Mesendoderm (in vitro differentiated cells): ENCODE results near the gene PRKN.

Experiments used
- DNase-seq: peaks from one replicate; pipeline ENCODE4 v3.0.0; 2013
- H2AK5ac ChIP-seq: 2 replicates; pipeline ENCODE4 v1.6.1; 2013; ENCODE audit warnings: low read length, inconsistent platforms
- H2BK120ac ChIP-seq: 2 replicates; pipeline ENCODE4 v1.6.1; 2013; ENCODE audit warnings: low read depth, mild to moderate bottlenecking, low read length, moderate library complexity, mixed read lengths
- H2BK15ac ChIP-seq: replicated peaks from 2 replicates; pipeline ENCODE4 v1.6.1; 2013; ENCODE audit warnings: low read depth, mild to moderate bottlenecking, moderate library complexity
- H2BK5ac ChIP-seq: 2 replicates; pipeline ENCODE4 v1.6.1; 2013; ENCODE audit warnings: low read length, inconsistent platforms
- H3K18ac ChIP-seq: 2 replicates; pipeline ENCODE4 v1.6.1; 2013; ENCODE audit warnings: mild to moderate bottlenecking, low read length, mixed read lengths
- H3K23ac ChIP-seq: one replicate; pipeline ENCODE4 v1.6.1; 2013; ENCODE audit warnings: low read length
- H3K27ac ChIP-seq: 2 replicates; pipeline ENCODE4 v1.5.1; 2013; ENCODE audit warnings: low read depth, mild to moderate bottlenecking, inconsistent platforms, low read length, moderate library complexity
- H3K27me3 ChIP-seq: 2 replicates; pipeline ENCODE4 v1.6.1; 2013; ENCODE audit warnings: low read length, control low read depth, mild to moderate bottlenecking, inconsistent platforms; ENCODE audit not compliant: insufficient read depth, poor library complexity
- H3K36me3 ChIP-seq: 2 replicates; pipeline ENCODE4 v1.6.1; 2013; ENCODE audit warnings: low read length, inconsistent platforms; ENCODE audit not compliant: control insufficient read depth, insufficient read depth
- H3K4ac ChIP-seq: one replicate; pipeline ENCODE4 v1.6.1; 2013; ENCODE audit warnings: low read depth, mild to moderate bottlenecking, low read length, moderate library complexity
- H3K4me1 ChIP-seq: 2 replicates; pipeline ENCODE4 v1.6.1; 2013; ENCODE audit warnings: low read depth, low read length, inconsistent platforms; ENCODE audit not compliant: control insufficient read depth
- H3K4me2 ChIP-seq: 2 replicates; pipeline ENCODE4 v1.6.1; 2013; ENCODE audit warnings: low read length
- H3K4me3 ChIP-seq: 2 replicates; pipeline ENCODE4 v1.5.1; 2013; ENCODE audit warnings: mild to moderate bottlenecking, low read length
- H3K56ac ChIP-seq: one replicate; pipeline ENCODE4 v1.6.1; 2013; ENCODE audit warnings: low read length
- H3K79me1 ChIP-seq: 2 replicates; pipeline ENCODE4 v1.6.1; 2013; ENCODE audit warnings: low read length, inconsistent platforms
- H3K79me2 ChIP-seq: 2 replicates; pipeline ENCODE4 v1.6.1; 2013; ENCODE audit warnings: mild to moderate bottlenecking, low read length; ENCODE audit not compliant: control insufficient read depth, insufficient read depth
- H3K9ac ChIP-seq: 2 replicates; pipeline ENCODE4 v1.6.1; 2013; ENCODE audit warnings: low read length, inconsistent platforms
- H4K5ac ChIP-seq: one replicate; pipeline ENCODE4 v1.6.1; 2013; ENCODE audit warnings: low read length
- H4K8ac ChIP-seq: one replicate; pipeline ENCODE4 v1.6.1; 2013; ENCODE audit warnings: low read depth, mild to moderate bottlenecking, control low read depth, low read length, moderate library complexity
- WGBS: extraction: QIAGEN DNeasy Blood & Tissue Kit; methylation state at CpG from one replicate; pipeline ENCODE4 v1.1.7; 2013; ENCODE audit warnings: low lambda C conversion rate, missing lambda C conversion rate; ENCODE audit not compliant: insufficient coverage; ENCODE audit errors: extremely low coverage; 5-methylcytosine and 5-hydroxymethylcytosine counted together

Gene PRKN

GRCh38 chr6:162615016-162615705 is 112.4 kb downstream of the PRKN start:
- Histone ChIP-seq H3K4me3 (no peak overlapping the region), H3K23ac (no peak overlapping the region), H4K5ac (no peak overlapping the region), H3K18ac (no peak overlapping the region), H4K8ac (no peak overlapping the region), H2BK120ac (no peak overlapping the region), H3K79me1 (no peaks in the 10 kb centered on the region), H3K9ac (no peak overlapping the region), H2BK5ac (no peak overlapping the region), H3K79me2 (no peaks in the 10 kb centered on the region), H3K27me3 (no peaks in the 10 kb centered on the region), H3K4me2 (no peak overlapping the region), H3K4me1 (no peaks in the 10 kb centered on the region), H2BK15ac (no peak overlapping the region), H3K36me3 (no peaks in the 10 kb centered on the region), H3K56ac (no peak overlapping the region), H3K27ac (no peak overlapping the region), H2AK5ac (no peak overlapping the region), H3K4ac (no peak overlapping the region)
- WGBS, result no CpG with 5 or more reads among the region's 2 CpGs
- DNase-seq, result no peak

DNA sequence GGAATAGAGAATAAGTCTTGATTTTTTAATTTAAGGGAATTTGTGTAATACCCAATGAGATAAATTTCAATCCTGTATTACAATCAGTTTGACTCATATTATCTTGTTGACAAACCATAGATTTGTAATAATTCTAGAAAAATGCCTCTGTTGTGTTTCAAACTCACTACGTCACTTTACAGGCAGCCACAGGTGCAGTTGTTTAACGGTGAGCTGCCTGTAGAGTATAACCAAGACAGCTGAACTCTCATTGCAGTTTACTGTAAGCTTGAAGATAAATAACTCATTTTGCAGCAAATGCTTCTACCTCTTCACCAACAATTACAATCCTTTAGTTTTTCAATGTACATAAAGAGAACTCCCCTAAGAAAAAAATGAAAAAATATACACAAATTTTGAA is 114.3 kb downstream of the PRKN start:
- Histone ChIP-seq H3K79me1 (no peaks in the 10 kb centered on the region), H3K23ac (no peak overlapping the region), H3K27me3 (no peaks in the 10 kb centered on the region), H3K27ac (no peak overlapping the region), H3K18ac (no peak overlapping the region), H2BK5ac (no peak overlapping the region), H4K5ac (no peak overlapping the region), H3K56ac (no peak overlapping the region), H3K9ac (no peak overlapping the region), H3K4me3 (no peak overlapping the region), H4K8ac (no peak overlapping the region), H3K36me3 (no peaks in the 10 kb centered on the region), H2BK15ac (no peak overlapping the region), H3K4ac (no peak overlapping the region), H2AK5ac (no peak overlapping the region), H3K4me1 (no peaks in the 10 kb centered on the region), H3K79me2 (no peaks in the 10 kb centered on the region), H2BK120ac (no peak overlapping the region), H3K4me2 (no peak overlapping the region)
- no CpG with 5 or more reads among the region's 2 CpGs for WGBS
- no peak for DNase-seq

DNA sequence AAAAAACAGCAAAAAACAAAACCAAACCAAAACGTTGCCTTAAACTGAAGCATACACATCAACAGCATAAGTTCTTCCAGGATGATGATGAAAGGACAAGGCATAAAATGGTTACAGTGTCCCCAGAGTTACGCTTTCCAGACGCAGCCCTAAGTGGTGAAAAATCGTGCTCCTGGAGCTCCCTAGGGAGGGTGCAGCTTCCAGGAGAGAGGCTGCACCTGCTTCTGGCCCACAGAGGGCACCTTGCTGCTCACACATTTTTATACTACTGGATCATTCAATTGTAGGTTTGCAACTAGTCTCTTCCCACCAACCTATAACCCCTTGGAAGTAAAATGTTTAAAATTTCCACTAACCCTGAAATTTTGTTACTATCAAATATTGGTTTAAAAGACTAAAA is 115.0 kb downstream of the PRKN start:
- no peak overlapping the region for H3K9ac ChIP-seq
- WGBS, result no CpG with 5 or more reads among the region's 4 CpGs
- H2AK5ac ChIP-seq, result no peak overlapping the region
- H3K27me3 ChIP-seq, result no peaks in the 10 kb centered on the region
- no peak overlapping the region for H3K27ac ChIP-seq
- no peak overlapping the region for H2BK15ac ChIP-seq
- H3K4me3 ChIP-seq, result no peak overlapping the region
- no peak overlapping the region for H3K23ac ChIP-seq
- no peak overlapping the region for H4K5ac ChIP-seq
- H3K79me1 ChIP-seq, result no peaks in the 10 kb centered on the region
- H3K4ac ChIP-seq, result no peak overlapping the region
- no peaks in the 10 kb centered on the region for H3K79me2 ChIP-seq
- no peaks in the 10 kb centered on the region for H3K4me1 ChIP-seq
- H2BK5ac ChIP-seq, result no peak overlapping the region
- no peaks in the 10 kb centered on the region for H3K36me3 ChIP-seq
- H3K56ac ChIP-seq, result no peak overlapping the region
- no peak overlapping the region for H4K8ac ChIP-seq
- DNase-seq, result no peak
- H3K18ac ChIP-seq, result no peak overlapping the region
- no peak overlapping the region for H3K4me2 ChIP-seq
- H2BK120ac ChIP-seq, result no peak overlapping the region

DNA sequence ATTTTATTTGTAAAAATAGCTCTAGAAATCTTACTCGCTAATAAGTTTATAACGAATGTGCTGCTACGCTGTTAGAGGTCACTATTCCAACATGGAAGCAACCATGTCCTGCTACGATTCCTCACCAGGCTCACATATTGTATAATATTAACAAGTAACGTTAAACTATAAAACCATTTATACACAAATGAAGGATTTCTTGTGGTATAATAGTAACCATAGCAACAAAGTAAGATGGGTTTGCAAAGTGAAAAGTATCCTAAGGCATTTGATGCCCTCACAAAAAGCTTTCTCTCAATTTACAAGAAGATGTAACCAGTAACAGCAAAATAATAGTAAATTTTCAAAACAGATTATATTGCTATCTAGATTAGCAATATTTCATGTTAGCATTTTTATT is 117.2 kb downstream of the PRKN start:
- H3K4ac ChIP-seq, result no peak overlapping the region
- no peak for DNase-seq
- H3K27me3 ChIP-seq, result no peaks in the 10 kb centered on the region
- H3K79me1 ChIP-seq, result no peaks in the 10 kb centered on the region
- H3K27ac ChIP-seq, result no peak overlapping the region
- no peak overlapping the region for H2BK5ac ChIP-seq
- no peaks in the 10 kb centered on the region for H3K79me2 ChIP-seq
- H3K36me3 ChIP-seq, result no peaks in the 10 kb centered on the region
- no peak overlapping the region for H2BK120ac ChIP-seq
- no peaks in the 10 kb centered on the region for H3K4me1 ChIP-seq
- no peak overlapping the region for H2BK15ac ChIP-seq
- no peak overlapping the region for H3K4me2 ChIP-seq
- H3K23ac ChIP-seq, result no peak overlapping the region
- no peak overlapping the region for H3K4me3 ChIP-seq
- H3K18ac ChIP-seq, result no peak overlapping the region
- H3K9ac ChIP-seq, result no peak overlapping the region
- H3K56ac ChIP-seq, result no peak overlapping the region
- no peak overlapping the region for H4K8ac ChIP-seq
- H4K5ac ChIP-seq, result no peak overlapping the region
- no CpG with 5 or more reads among the region's 5 CpGs for WGBS
- no peak overlapping the region for H2AK5ac ChIP-seq

- Histone ChIP-seq H3K36me3 (no peaks in the 10 kb centered on the region), H3K4me1 (no peaks in the 10 kb centered on the region), H4K5ac (no peak overlapping the region), H3K4ac (no peak overlapping the region), H3K27me3 (no peaks in the 10 kb centered on the region), H2BK120ac (no peak overlapping the region), H2BK15ac (no peak overlapping the region), H3K18ac (no peak overlapping the region), H3K4me2 (no peak overlapping the region), H3K27ac (no peak overlapping the region), H3K56ac (no peak overlapping the region), H2BK5ac (no peak overlapping the region), H2AK5ac (no peak overlapping the region), H3K79me1 (no peaks in the 10 kb centered on the region), H3K23ac (no peak overlapping the region), H3K9ac (no peak overlapping the region), H4K8ac (no peak overlapping the region), H3K4me3 (no peak overlapping the region), H3K79me2 (no peaks in the 10 kb centered on the region)
- DNase-seq, result no peak
- WGBS, result no CpG with 5 or more reads among the region's 1 CpG
Observed at GRCh38 chr6:162605881-162606280, 121.7 kb downstream of the PRKN start.
